PFSK-1 (cell line): ENCODE measurements around the gene ABR.
A peak's percentile ranks its signal among the peaks of the same experiment; 100 is the strongest.

Source experiments
- FOXP2 ChIP-seq: optimal IDR thresholded peaks from 2 replicates; pipeline ENCODE3; 2011; ENCODE audit warnings: borderline replicate concordance, control low read depth, inconsistent platforms; ENCODE audit not compliant: insufficient read depth; ENCODE audit errors: extremely low read length, extremely low read depth
- POLR2AphosphoS5 ChIP-seq: IDR thresholded peaks from 2 replicates; pipeline ENCODE4 v1.6.1; 2012; ENCODE audit warnings: low read depth, mild to moderate bottlenecking, control low read depth, low read length, moderate library complexity
- SIN3A ChIP-seq: IDR thresholded peaks from 2 replicates; pipeline ENCODE4 v1.6.1; 2012; ENCODE audit warnings: mild to moderate bottlenecking, low read length, moderate library complexity, borderline replicate concordance; ENCODE audit not compliant: insufficient read depth
- TAF1 ChIP-seq: IDR thresholded peaks from 2 replicates; pipeline ENCODE4 v1.6.1; 2012; ENCODE audit warnings: low read length, control low read depth, borderline replicate concordance; ENCODE audit not compliant: insufficient read depth
- TF ChIP-seq, protein P1 (sequence below), 2 experiments: IDR thresholded peaks; 2 replicates each; pipeline versions ENCODE4 v1.6.1 to v1.8.0; 2011 to 2012; ENCODE audit warnings: low read depth in 2 of 2, low read length in 2 of 2, control low read depth in 1 of 2, inconsistent platforms in 1 of 2, mild to moderate bottlenecking in 1 of 2, moderate library complexity in 1 of 2; ENCODE audit not compliant: insufficient read depth in 1 of 2

The ABR gene

DNA sequence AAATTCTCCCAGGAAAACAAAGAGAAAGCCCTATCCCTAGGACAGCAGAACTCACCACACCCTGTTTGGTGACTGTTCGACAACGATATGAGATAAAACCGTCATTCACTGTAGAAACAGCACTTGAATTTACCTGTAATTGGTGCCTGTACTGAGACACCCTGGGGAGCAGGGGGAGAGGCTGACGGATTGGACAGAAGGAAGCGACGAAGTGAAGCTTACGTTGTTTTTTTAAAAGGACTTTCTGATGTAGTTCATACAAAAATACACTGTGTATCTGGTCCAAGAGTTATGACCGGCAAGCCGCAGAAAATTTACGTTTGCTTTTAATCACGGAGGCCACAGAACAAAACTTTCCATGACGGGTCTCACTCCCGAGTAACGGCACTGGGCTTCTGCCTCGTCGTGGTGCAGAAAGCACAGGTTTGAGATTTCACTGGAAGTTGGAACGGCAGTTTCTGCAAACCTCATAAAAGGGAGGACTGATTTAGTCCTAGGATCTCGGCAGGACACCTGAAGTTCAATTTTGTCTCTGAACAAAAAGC lies 209.9 kb downstream of the ABR start:
- TF ChIP-seq FOXP2, result no peak
- TF ChIP-seq, protein P1, sequence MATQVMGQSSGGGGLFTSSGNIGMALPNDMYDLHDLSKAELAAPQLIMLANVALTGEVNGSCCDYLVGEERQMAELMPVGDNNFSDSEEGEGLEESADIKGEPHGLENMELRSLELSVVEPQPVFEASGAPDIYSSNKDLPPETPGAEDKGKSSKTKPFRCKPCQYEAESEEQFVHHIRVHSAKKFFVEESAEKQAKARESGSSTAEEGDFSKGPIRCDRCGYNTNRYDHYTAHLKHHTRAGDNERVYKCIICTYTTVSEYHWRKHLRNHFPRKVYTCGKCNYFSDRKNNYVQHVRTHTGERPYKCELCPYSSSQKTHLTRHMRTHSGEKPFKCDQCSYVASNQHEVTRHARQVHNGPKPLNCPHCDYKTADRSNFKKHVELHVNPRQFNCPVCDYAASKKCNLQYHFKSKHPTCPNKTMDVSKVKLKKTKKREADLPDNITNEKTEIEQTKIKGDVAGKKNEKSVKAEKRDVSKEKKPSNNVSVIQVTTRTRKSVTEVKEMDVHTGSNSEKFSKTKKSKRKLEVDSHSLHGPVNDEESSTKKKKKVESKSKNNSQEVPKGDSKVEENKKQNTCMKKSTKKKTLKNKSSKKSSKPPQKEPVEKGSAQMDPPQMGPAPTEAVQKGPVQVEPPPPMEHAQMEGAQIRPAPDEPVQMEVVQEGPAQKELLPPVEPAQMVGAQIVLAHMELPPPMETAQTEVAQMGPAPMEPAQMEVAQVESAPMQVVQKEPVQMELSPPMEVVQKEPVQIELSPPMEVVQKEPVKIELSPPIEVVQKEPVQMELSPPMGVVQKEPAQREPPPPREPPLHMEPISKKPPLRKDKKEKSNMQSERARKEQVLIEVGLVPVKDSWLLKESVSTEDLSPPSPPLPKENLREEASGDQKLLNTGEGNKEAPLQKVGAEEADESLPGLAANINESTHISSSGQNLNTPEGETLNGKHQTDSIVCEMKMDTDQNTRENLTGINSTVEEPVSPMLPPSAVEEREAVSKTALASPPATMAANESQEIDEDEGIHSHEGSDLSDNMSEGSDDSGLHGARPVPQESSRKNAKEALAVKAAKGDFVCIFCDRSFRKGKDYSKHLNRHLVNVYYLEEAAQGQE (IDR thresholded peaks at IDR 0.05; ENCODE audit: insufficient read depth in 1 of 2, low read depth in 2 of 2, low read length in 2 of 2), result no peak
- TF ChIP-seq POLR2AphosphoS5, result no peak
- no peak for TF ChIP-seq SIN3A
- TF ChIP-seq TAF1, result no peak

DNA sequence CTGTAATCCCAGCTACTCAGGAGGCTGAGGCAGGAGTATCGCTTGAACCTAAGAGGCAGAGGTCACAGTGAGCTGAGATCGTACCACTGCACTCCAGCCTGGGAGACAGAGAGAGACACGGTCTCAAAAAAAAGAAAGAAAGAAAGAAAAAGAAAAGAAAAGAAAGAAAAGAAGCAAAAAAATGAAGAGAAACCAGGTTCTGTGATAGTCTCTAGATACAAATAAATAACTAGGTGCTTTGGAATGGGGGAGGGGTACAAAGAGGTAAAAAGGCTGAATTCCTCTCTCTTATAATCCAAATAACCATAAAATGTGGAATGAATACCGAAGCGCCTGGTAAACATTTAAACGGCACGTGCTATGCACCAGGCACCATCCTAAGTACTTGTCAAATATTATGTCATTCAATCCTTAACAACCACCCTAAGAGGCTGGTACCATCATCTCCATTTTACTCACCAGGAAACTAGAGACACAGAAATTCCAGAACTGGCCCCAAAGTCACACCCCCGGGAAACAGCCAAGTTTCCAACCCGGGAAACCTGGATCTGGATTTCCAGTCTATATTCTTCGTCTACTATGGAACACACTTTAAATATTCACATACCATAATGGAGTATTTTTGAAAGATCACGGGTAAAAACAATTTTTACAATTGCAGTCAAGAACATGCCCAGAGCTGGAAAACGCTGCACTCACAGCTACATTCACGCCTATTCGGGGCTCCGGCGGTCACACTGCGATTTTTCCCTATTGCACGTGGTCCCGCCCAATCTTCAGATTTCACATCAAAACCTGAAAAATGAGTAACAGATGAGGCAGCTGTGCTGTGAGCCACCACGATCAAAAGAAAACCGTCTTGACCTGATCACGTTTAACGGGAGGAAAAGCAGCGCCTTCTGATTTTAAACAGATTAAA lies 210.7 kb downstream of the ABR start:
- no peak for TF ChIP-seq FOXP2
- no peak for TF ChIP-seq TAF1
- no peak for TF ChIP-seq SIN3A

DNA sequence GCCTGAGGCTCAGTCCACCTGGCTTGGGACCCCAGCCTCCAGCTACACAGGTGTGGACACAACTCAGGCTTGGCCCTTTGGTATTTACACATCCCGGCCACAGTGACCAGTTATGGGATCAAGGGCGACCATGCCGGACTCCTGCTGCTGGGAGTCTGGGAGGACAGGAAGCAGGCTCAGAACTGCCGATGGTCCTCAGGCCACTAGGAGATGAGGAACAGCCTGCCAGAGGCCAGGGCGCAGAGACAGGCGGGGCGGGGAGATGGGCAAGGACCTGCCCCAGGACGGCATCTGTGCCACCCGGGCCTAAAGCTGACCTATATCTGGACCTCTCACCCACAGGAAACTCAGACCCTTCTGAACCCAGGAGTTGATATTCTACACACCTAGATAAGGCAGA lies 212.7 kb downstream of the ABR start:
- TF ChIP-seq FOXP2 (no peak), SIN3A (no peak), POLR2AphosphoS5 (no peak), TAF1 (no peak)
- TF ChIP-seq, protein P1 (IDR thresholded peaks at IDR 0.05; ENCODE audit: insufficient read depth in 1 of 2, low read depth in 2 of 2, low read length in 2 of 2), result no peak

DNA sequence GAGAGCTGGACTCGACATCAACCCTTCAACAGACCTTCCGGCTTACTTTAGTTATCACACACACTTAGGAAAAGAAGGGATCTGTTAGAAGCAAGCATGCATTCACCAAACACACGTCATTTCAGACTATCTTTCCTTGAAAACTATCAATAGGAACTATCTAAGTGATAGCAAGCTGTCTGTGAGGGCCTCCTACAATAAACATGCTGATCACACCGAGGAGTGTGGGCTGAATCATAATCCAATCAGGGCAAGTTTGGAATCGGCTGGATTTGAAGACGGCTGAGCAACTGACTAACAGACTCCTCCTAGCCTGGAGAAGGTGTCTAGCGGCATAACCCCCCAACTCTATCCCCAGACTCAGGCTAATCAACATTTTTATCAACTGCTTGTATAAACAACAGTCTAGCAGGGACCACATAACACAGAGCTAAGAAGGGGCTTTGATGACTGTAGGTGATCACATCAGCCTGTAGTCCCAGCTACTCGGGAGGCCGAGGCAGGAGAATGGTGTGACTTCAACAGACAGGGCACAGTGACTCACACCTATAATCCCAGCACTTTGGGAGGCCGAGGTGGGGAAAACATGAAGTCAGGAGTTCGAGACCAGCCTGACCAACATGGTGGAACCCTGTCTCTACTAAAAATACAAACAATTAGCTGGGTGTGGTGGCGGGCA lies 214.3 kb downstream of the ABR start:
- TF ChIP-seq TAF1 (no peak), POLR2AphosphoS5 (no peak), FOXP2 (no peak), SIN3A (no peak)
- TF ChIP-seq, protein P1 (IDR thresholded peaks at IDR 0.05; ENCODE audit: insufficient read depth in 1 of 2, low read depth in 2 of 2, low read length in 2 of 2), result no peak

DNA sequence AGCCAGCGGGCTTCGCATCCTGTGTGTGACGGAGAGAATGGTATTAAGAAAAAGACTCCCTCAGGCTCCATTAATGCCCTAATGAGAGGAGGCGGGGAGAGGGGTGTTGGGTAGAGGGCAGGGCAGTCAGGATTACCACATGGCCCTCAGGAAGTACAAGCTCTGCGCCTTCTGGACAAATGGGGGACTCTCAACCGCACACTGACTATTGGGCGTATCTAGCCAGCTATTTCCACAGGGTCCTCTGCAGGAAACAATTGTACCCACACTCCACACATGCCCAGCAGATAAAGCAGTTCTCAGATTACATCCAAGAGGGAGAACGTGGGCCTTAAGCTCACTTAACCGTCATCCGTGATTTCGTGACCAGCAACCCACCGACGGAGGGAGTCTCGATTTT lies 214.9 kb downstream of the ABR start:
- no peak for TF ChIP-seq TAF1
- no peak for TF ChIP-seq FOXP2
- TF ChIP-seq SIN3A, result no peak
- TF ChIP-seq, protein P1 (IDR thresholded peaks at IDR 0.05; ENCODE audit: insufficient read depth in 1 of 2, low read depth in 2 of 2, low read length in 2 of 2), result peak in 1 of 2 experiments; percentile 39; a peak in 1 of 4 replicates
- TF ChIP-seq POLR2AphosphoS5, result no peak
